SH-SY5Y (cell line): ENCODE results near the gene CEP131.

Experiments used
- GATA2 ChIP-seq: IDR thresholded peaks from 2 replicates; pipeline ENCODE4 v1.6.1; 2011; ENCODE audit warnings: mild to moderate bottlenecking, low read depth, low read length
- GATA3 ChIP-seq: IDR thresholded peaks from 2 replicates; pipeline ENCODE4 v1.6.1; 2011; ENCODE audit warnings: low read depth, mild to moderate bottlenecking, low read length, moderate library complexity

The CEP131 gene

GRCh38 chr17:81228420-81228819 is 5.7 kb upstream of the CEP131 start:
- TF ChIP-seq GATA2, result no peak
- no peak for TF ChIP-seq GATA3

GRCh38 chr17:81223762-81224130 is 981 bp upstream of the CEP131 start:
- TF ChIP-seq GATA2, result no peak
- TF ChIP-seq GATA3, result no peak

GRCh38 chr17:81222620-81222905 is 202 bp downstream of the CEP131 start:
- no peak for TF ChIP-seq GATA2
- no peak for TF ChIP-seq GATA3

GRCh38 chr17:81221842-81222619 is 734 bp downstream of the CEP131 start:
- TF ChIP-seq GATA3 (no peak), GATA2 (no peak)

- TF ChIP-seq GATA3 (no peak), GATA2 (no peak)
Observed at GRCh38 chr17:81221371-81221841, 1.4 kb downstream of the CEP131 start.

GRCh38 chr17:81219476-81220180 is 3.1 kb downstream of the CEP131 start:
- TF ChIP-seq GATA2 (no peak), GATA3 (no peak)

GRCh38 chr17:81218991-81219390 is 3.8 kb downstream of the CEP131 start:
- TF ChIP-seq GATA3 (no peak), GATA2 (no peak)

GRCh38 chr17:81218459-81218858 is 4.3 kb downstream of the CEP131 start:
- TF ChIP-seq GATA3 (no peak), GATA2 (no peak)

- TF ChIP-seq GATA3 (no peak), GATA2 (no peak)
Observed at GRCh38 chr17:81217491-81217890, 5.3 kb downstream of the CEP131 start.

- TF ChIP-seq GATA2, result no peak
- TF ChIP-seq GATA3, result no peak
Observed at GRCh38 chr17:81213978-81214377, 8.8 kb downstream of the CEP131 start.

GRCh38 chr17:81212365-81212764 is 10.4 kb downstream of the CEP131 start:
- no peak for TF ChIP-seq GATA2
- no peak for TF ChIP-seq GATA3

GRCh38 chr17:81210868-81211267 is 11.9 kb downstream of the CEP131 start:
- TF ChIP-seq GATA2 (no peak), GATA3 (no peak)

GRCh38 chr17:81210466-81210865 is 12.3 kb downstream of the CEP131 start:
- TF ChIP-seq GATA3 (no peak), GATA2 (no peak)

GRCh38 chr17:81209141-81209540 is 13.6 kb downstream of the CEP131 start:
- TF ChIP-seq GATA3 (no peak), GATA2 (no peak)

- TF ChIP-seq GATA3, result no peak
- TF ChIP-seq GATA2, result no peak
Observed at GRCh38 chr17:81208651-81209050, 14.1 kb downstream of the CEP131 start.
